ENCODE results near the gene C3orf49.

The C3orf49 gene

GRCh38 chr3:63891518-63891917 is 72.4 kb downstream of the C3orf49 start:
- no peak for DNase-seq

- no peak for DNase-seq
Observed at GRCh38 chr3:63892773-63893352, 73.8 kb downstream of the C3orf49 start.

GRCh38 chr3:63895422-63896189 is 76.5 kb downstream of the C3orf49 start:
- peak in 1 of 5 donors; percentile 3 for DNase-seq

- no peak for DNase-seq
Observed at GRCh38 chr3:63896332-63897030, 77.4 kb downstream of the C3orf49 start.
